ACHN (cell line): ENCODE results near the gene ZNF638.

Source experiments
- DNase-seq: peaks from one replicate; pipeline ENCODE4 v3.0.0-alpha.2; 2015
- in situ Hi-C: cut with HindIII; loops from 2 replicates; pipeline ENCODE4 v1.10.0; 2017; ENCODE audit warnings: low sequenced_read_pairs, low pct_ligation_motif_present, low pct_unique_long_range_greater_than_20kb

Gene ZNF638

DNA sequence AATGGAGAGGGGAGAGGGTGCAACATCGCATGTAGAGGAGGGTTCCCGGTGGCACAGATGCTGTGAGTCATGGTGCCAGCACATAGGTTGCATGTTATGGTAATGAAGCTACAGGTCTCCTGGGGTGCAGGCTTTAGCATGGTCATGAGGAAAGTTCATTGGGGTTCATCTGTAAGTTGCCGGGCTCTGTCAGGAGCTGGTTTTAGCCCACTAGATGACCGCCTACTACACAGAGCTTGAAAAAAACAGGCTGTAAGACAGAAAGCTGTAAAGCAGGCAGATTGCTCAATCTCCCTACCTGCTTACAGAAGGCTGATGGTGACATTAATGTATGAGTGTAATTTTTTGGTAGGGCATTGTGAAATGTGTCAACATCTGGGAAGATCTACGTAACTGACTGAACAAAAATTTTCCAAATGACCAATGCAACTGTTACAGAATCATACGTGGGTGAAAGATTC is 145.7 kb downstream of the ZNF638 start:
- in situ Hi-C loops, result no loop called here

DNA sequence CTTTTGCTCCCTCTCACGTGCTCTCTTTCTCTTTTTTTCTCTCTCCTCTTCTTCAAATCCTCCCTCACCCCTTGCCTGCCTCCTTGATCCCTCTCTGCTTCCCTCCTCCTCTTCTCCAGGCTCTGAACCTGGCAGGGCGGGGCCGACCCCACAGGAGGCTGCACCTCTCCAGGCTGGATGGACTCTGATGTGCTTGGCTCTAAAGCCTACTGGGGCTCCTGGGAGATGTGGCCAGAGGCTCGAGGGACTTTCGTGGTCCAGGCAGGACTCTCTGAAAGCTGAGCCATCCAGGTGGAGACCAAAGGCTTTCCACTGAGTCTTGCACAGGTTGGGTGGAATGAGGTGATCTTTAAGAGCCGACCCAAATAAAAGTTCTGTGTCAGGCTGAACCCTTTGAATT is 147.2 kb downstream of the ZNF638 start:
- no peak for DNase-seq
- in situ Hi-C loops, result no loop called here

More for the DNA sequence above, 145.7 kb downstream of the ZNF638 start:
- DNase-seq, result no peak

DNA sequence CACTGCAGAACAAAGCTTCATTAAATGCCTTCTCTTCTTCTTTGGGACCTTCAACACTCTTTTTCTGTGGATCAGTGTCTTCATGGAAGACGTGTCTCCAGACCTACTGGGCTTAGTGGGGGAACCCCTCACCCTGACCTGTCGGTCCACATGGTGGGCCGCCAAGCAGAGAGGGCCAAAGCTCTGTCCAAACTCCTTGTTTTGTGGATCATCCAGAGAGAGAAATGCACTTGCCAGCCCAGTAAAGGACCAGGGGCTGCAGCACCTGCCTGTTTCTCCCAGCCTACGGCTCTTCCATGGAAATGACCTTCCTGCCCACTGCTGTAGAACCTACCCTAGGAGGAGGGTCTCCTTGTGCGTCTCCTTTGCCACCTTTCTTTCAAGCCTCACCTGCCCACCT is 147.7 kb downstream of the ZNF638 start:
- no peak for DNase-seq
- in situ Hi-C loops, result no loop called here

DNA sequence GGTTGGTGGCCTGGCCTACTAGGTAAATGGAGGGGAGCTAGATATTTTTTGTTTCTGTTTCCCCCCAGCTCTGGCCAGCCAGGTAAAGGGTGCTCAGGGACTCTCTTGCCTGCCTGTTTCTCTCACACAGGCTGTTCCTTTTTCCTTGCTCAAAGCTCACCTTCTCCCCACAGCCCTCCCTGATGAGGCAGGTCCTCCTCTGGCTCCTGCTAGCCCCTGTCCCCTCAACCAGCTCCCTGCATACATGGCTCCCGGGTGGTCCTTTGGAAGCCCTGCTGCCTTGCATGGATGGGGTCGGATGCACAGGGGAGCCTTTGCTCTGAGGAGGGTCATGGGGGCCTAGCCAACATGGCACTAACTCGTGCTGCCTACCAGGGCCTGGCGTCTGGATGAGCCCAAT is 149.5 kb downstream of the ZNF638 start:
- no peak for DNase-seq
- in situ Hi-C loops, result no loop called here

DNA sequence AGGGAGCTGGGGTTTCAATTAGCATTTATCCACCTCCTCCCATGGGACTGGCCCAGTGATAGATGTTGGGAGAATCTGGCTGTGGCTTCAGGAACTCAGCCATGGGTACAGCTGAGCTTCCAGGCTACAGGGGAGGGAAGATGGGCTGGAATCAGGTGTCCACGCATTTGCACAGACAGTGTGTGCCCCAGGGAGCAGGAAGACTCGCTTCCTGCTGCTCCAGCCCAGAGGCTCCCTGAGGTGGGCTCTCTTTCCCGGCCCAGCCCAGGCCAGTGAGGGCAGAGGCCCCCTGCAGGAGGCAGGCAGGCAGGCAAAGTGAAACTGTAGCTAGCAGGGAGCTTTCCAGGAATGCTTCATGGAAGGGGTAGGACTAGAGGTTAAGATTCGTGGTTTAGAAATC is 150.5 kb downstream of the ZNF638 start:
- no peak for DNase-seq
- in situ Hi-C loops, result no loop called here

DNA sequence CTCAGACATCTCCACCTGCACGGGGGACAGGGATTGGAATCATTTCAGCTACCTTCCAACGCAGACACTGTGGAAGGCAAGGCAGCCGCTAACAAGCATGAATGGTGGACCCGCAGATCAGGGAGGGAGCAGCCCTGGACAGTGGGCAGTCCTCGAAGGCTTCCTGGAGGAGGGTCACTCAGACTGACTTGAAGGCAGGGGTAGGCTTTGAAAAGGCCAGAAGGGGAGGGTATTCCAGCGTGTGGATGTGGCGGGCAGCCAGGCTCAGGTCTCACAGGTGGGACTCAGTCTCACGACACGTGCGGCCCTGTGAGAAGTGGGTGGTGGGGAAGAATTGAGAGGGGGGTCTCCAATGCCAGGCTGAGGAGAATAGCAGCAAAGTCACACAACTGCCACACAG is 151.7 kb downstream of the ZNF638 start:
- no peak for DNase-seq
- in situ Hi-C loops, result no loop called here

DNA sequence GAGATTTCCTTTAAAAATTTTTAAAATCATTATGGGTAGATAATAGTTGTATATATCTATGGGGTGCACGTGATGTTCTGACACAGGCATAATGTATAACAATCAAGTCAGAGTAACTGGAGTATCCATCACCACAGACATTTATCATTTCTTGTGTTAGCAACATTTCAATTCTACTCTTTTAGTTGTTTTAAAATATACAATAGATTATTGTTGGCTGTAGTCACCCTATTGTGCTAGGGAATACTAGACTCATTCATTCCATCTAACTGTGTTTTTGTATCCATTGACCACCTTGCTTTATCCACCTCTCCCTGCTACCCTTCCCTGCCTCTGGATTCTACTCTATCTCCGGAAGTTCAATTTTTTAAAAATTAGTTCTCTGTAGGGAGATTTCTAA is 152.8 kb downstream of the ZNF638 start:
- in situ Hi-C loops, result no loop called here
- no peak for DNase-seq
